Stimulated activated CD8-positive, alpha-beta memory T cell treated with anti-CD3 and anti-CD28 coated beads, Interleukin-12 subunit alpha, Interleukin-12 subunit beta, amount 100 ng/mL, for 24 hours (primary cell): Measurements from ENCODE around the gene IWS1.
"Not testable (repeated sequence)": the region's sequence is repeated elsewhere in the genome, so short reads cannot be mapped to it uniquely, and the experiment has no call there.

ENCODE experiments used
- DNase-seq: peaks from one replicate; pipeline ENCODE4 v3.0.0-alpha.2; 2020; ENCODE audit errors: extremely low read depth

The IWS1 gene

GRCh38 chr2:127526132-127527000, at the start of gene IWS1:
Gene IWS1, minus strand, starts transcription at chr2:127526489. Its CDS starts 281 bp downstream, at chr2:127526208.
- peak; percentile 87 for DNase-seq

- DNase-seq, result no peak
Measured at GRCh38 chr2:127575941-127576432, 49.7 kb upstream of the IWS1 start.

GRCh38 chr2:127575185-127575765, 49.0 kb upstream of the IWS1 start:
- no peak for DNase-seq

- DNase-seq, result no peak
Measured at GRCh38 chr2:127574656-127575055, 48.4 kb upstream of the IWS1 start.

GRCh38 chr2:127573771-127574170, 47.5 kb upstream of the IWS1 start:
- no peak for DNase-seq

GRCh38 chr2:127573298-127573697, 47.0 kb upstream of the IWS1 start:
- no peak for DNase-seq

GRCh38 chr2:127572841-127573240, 46.6 kb upstream of the IWS1 start:
- DNase-seq, result no peak

GRCh38 chr2:127572352-127572751, 46.1 kb upstream of the IWS1 start:
- not testable (repeated sequence) for DNase-seq

GRCh38 chr2:127570282-127571250, 44.3 kb upstream of the IWS1 start:
- DNase-seq, result no peak

GRCh38 chr2:127569666-127570065, 43.4 kb upstream of the IWS1 start:
- no peak for DNase-seq

- no peak for DNase-seq
Measured at GRCh38 chr2:127568128-127568527, 41.8 kb upstream of the IWS1 start.

GRCh38 chr2:127567351-127567854, 41.1 kb upstream of the IWS1 start:
- DNase-seq, result no peak

GRCh38 chr2:127566576-127566975, 40.3 kb upstream of the IWS1 start:
- no peak for DNase-seq

- DNase-seq, result no peak
Measured at GRCh38 chr2:127566139-127566417, 39.8 kb upstream of the IWS1 start.

- DNase-seq, result no peak
Measured at GRCh38 chr2:127565261-127566138, 39.2 kb upstream of the IWS1 start.

- no peak for DNase-seq
Measured at GRCh38 chr2:127564429-127565260, 38.4 kb upstream of the IWS1 start.

- no peak for DNase-seq
Measured at GRCh38 chr2:127563458-127564428, 37.5 kb upstream of the IWS1 start.

- no peak for DNase-seq
Measured at GRCh38 chr2:127562936-127563335, 36.6 kb upstream of the IWS1 start.

GRCh38 chr2:127561371-127561770, 35.1 kb upstream of the IWS1 start:
- DNase-seq, result no peak
